Smooth muscle cell (in vitro differentiated cells): Measurements from ENCODE around the gene A1BG. TPM values are rescaled to one million over a fixed set of nuclear protein-coding genes. Genes with fewer than 3 reads are reported as not detected.

ENCODE experiments used
- DNase-seq: peaks from one replicate; lab custom pipeline; 2025; ENCODE audit not compliant: unreplicated experiment; lab: John Stamatoyannopoulos, UW
- H2AFZ ChIP-seq: fragments of 200-600 bp; sonication (generic); 2 replicates; pipeline ENCODE4 v1.6.0; 2016; ENCODE audit warnings: antibody characterized with exemption, low read depth, mild to moderate bottlenecking
- H3F3A ChIP-seq: fragments of 200-600 bp; sonication (generic); 2 replicates; pipeline ENCODE4 v1.6.0; 2017; ENCODE audit warnings: antibody characterized with exemption, low read depth
- H3K27ac ChIP-seq: fragments of 200-600 bp; sonication (generic); 2 replicates; pipeline ENCODE4 v1.5.1; 2016; ENCODE audit warnings: low read depth, mild to moderate bottlenecking
- H3K27me3 ChIP-seq: fragments of 200-600 bp; sonication (generic); 2 replicates; pipeline ENCODE4 v1.6.1; 2016; ENCODE audit warnings: low read depth, mild to moderate bottlenecking
- H3K36me3 ChIP-seq: fragments of 200-600 bp; sonication (generic); 2 replicates; pipeline ENCODE4 v1.5.1; 2016; ENCODE audit warnings: low read depth
- H3K4me1 ChIP-seq: fragments of 200-600 bp; sonication (generic); 2 replicates; pipeline ENCODE4 v1.5.1; 2016; ENCODE audit warnings: low read depth
- H3K4me2 ChIP-seq: fragments of 200-600 bp; sonication (generic); 2 replicates; pipeline ENCODE4 v1.6.0; 2016; ENCODE audit warnings: mild to moderate bottlenecking
- H3K4me3 ChIP-seq: fragments of 200-600 bp; sonication (generic); 2 replicates; pipeline ENCODE4 v1.5.1; 2016; ENCODE audit warnings: mild to moderate bottlenecking
- H3K79me2 ChIP-seq: fragments of 200-600 bp; sonication (generic); 2 replicates; pipeline ENCODE4 v1.6.0; 2016; ENCODE audit warnings: low read depth, mild to moderate bottlenecking
- H3K9ac ChIP-seq: fragments of 200-600 bp; sonication (generic); 2 replicates; pipeline ENCODE4 v1.6.0; 2016; ENCODE audit warnings: low read depth
- H3K9me3 ChIP-seq: fragments of 200-600 bp; sonication (generic); replicated peaks from 2 replicates; pipeline ENCODE4 v1.5.1; 2016; ENCODE audit warnings: low read depth
- H4K20me1 ChIP-seq: fragments of 200-600 bp; sonication (generic); 2 replicates; pipeline ENCODE4 v1.6.0; 2016; ENCODE audit warnings: low read depth
- CTCF ChIP-seq: fragments of 200-600 bp; sonication (generic); IDR thresholded peaks from 2 replicates; pipeline ENCODE4 v1.5.1; 2017; ENCODE audit warnings: borderline replicate concordance, mild to moderate bottlenecking, antibody characterized with exemption; ENCODE audit not compliant: insufficient read depth, poor library complexity, severe bottlenecking
- WGBS: methylation state at CpG from one replicate; pipeline ENCODE4 v1.1.7; 2016; ENCODE audit warnings: low lambda C conversion rate; 5-methylcytosine and 5-hydroxymethylcytosine counted together
- polyA plus RNA-seq: library from polyadenylated mRNA; unstranded; fragments of >200 nt; fragmentation: Nextera tagmentation; extraction: Ambion mirVana; gene quantifications from 2 replicates; pipeline ENCODE4 v1.2.1, GENCODE V29; 2016
- total RNA-seq: library from RNA; depleted of rRNA; stranded (reverse); fragments of >200 nt; gene quantifications from 2 replicates; pipeline ENCODE4 v1.2.3, GENCODE V29; 2014

The A1BG gene
- total and polyA plus RNA-seq, 2 experiments from 2014 or later = 77.8 to 133 TPM

GRCh38 chr19:58366585-58367430, 13.5 kb upstream of the A1BG start:
- Histone ChIP-seq H3K27ac (no peak overlapping the region), H2AFZ (no peak overlapping the region), H3K9me3 (no peaks in the 10 kb centered on the region), H3K27me3 (no peaks in the 10 kb centered on the region), H3K4me1 (peaks cover under 1% of the 10 kb centered on the region), H3F3A (no peaks in the 10 kb centered on the region), H3K9ac (no peak overlapping the region), H3K79me2 (no peaks in the 10 kb centered on the region), H3K4me3 (no peak overlapping the region), H3K36me3 (no peaks in the 10 kb centered on the region), H3K4me2 (no peak overlapping the region), H4K20me1 (no peaks in the 10 kb centered on the region)
- 95% methylated on average over 32 of the region's 32 CpGs for WGBS
- TF ChIP-seq CTCF = no peak
- no peak for DNase-seq

- Histone ChIP-seq H3K79me2 (no peaks in the 10 kb centered on the region), H3F3A (no peaks in the 10 kb centered on the region), H3K4me1 (peaks cover 7% of the 10 kb centered on the region), H3K9me3 (no peaks in the 10 kb centered on the region), H3K27ac (no peak overlapping the region), H2AFZ (no peak overlapping the region), H3K27me3 (no peaks in the 10 kb centered on the region), H3K4me2 (no peak overlapping the region), H4K20me1 (no peaks in the 10 kb centered on the region), H3K36me3 (no peaks in the 10 kb centered on the region), H3K4me3 (no peak overlapping the region), H3K9ac (no peak overlapping the region)
- no peak for TF ChIP-seq CTCF
- 92% methylated on average over 5 of the region's 5 CpGs for WGBS
- no peak for DNase-seq
Observed at GRCh38 chr19:58364146-58364545, 10.9 kb upstream of the A1BG start.

GRCh38 chr19:58362272-58362994, 9.1 kb upstream of the A1BG start, which contains the start of gene ZNF497:
Gene ZNF497 (minus strand): TSS chr19:58362751. CDS start chr19:58357635, 5,116 bp downstream.
- Histone ChIP-seq H3K4me3 (peak within 1 kb of the TSS; percentile 65), H3K36me3 (no peaks in the 10 kb centered on the region), H2AFZ (peak within 1 kb of the TSS; percentile 64), H3K9me3 (no peaks in the 10 kb centered on the region), H3K9ac (peak within 1 kb of the TSS; percentile 74), H3K27ac (peak within 1 kb of the TSS; percentile 82), H3K27me3 (no peaks in the 10 kb centered on the region), H3K79me2 (no peaks in the 10 kb centered on the region), H4K20me1 (no peaks in the 10 kb centered on the region), H3K4me2 (peak within 1 kb of the TSS; percentile 83), H3K4me1 (peaks cover 7% of the 10 kb centered on the region), H3F3A (no peaks in the 10 kb centered on the region)
- WGBS = under 1% methylated on average over 73 of the region's 74 CpGs
- TF ChIP-seq CTCF = no peak
- peak; percentile 89 for DNase-seq
